Upper lobe of left lung (tissue), 4 donors: ENCODE results near the gene ADCY2.

Source experiments
- POLR2AphosphoS5 ChIP-seq, 2 donors: sonication (generic); formaldehyde crosslinking; IDR thresholded peaks; one replicate each; pipeline ENCODE4 v1.5.1; 2017; ENCODE audit warnings: antibody characterized with exemption in 2 of 2
- TF ChIP-seq, protein P1 (sequence below), 6 experiments: fragments of 450-650 bp in 4 of 6; fragments of 200-600 bp in 2 of 6; sonication (generic) in 2 of 6; IDR thresholded peaks; one replicate each; pipeline ENCODE4 v1.5.1; 2016 to 2019; ENCODE audit warnings: antibody characterized with exemption in 6 of 6

DNA sequence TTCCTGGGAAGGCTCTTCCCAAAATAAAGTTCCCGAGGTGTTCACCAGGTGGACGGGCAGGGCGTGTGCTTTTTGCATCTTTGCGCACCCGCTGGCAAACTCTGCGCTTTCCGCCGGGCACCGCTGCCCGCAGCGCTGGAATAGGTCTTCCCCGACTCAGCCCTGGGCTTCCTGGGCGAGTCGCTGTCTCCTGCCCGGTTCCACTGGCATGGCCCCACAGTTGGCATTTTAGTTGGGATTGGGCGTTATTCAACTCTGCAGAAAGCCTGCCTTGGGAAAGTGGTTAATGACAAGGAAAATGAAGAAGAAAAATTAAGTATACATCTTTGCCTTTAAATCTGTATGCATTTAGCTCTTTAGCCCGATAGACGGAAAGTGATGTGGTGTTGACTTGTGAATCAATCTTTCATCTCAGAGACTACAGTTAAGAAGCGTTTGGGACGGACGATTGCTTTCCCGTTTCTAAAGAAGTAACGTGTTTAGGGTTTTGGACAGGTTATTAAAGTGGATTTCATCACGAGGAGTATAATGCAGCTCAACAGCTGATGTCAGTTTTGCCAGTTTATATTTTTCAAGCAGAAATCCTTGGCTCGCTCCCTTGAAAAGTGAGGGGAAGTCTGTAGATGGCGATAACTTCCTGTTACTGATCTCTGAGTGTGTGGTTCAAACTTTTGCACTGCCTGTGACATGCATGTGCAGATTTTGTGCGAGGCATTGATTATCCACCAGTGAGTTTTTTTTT is 946 bp downstream of the ADCY2 start:
- TF ChIP-seq, protein P1, sequence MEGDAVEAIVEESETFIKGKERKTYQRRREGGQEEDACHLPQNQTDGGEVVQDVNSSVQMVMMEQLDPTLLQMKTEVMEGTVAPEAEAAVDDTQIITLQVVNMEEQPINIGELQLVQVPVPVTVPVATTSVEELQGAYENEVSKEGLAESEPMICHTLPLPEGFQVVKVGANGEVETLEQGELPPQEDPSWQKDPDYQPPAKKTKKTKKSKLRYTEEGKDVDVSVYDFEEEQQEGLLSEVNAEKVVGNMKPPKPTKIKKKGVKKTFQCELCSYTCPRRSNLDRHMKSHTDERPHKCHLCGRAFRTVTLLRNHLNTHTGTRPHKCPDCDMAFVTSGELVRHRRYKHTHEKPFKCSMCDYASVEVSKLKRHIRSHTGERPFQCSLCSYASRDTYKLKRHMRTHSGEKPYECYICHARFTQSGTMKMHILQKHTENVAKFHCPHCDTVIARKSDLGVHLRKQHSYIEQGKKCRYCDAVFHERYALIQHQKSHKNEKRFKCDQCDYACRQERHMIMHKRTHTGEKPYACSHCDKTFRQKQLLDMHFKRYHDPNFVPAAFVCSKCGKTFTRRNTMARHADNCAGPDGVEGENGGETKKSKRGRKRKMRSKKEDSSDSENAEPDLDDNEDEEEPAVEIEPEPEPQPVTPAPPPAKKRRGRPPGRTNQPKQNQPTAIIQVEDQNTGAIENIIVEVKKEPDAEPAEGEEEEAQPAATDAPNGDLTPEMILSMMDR (IDR thresholded peaks at IDR 0.05) = no peak
- no peak for TF ChIP-seq POLR2AphosphoS5 (IDR thresholded peaks at IDR 0.05)
